Brain microvascular endothelial cell (primary cell): ENCODE results near the gene DDX47.
"Not testable (repeated sequence)": the region's sequence is repeated elsewhere in the genome, so short reads cannot be mapped to it uniquely, and the experiment has no call there.

Experiments used
- DNase-seq: peaks from one replicate; pipeline ENCODE4 v3.0.0-alpha.2; 2020
- H3K27ac ChIP-seq: fragments of 250-450 bp; sonication (Bioruptor Pico); 2 replicates; pipeline ENCODE4 v1.5.1; 2020; ENCODE audit warnings: mild to moderate bottlenecking, moderate library complexity
- H3K27me3 ChIP-seq: fragments of 250-450 bp; sonication (Bioruptor Pico); replicated peaks from 2 replicates; pipeline ENCODE4 v1.5.1; 2020; ENCODE audit warnings: mild to moderate bottlenecking
- H3K36me3 ChIP-seq: fragments of 250-450 bp; sonication (Bioruptor Pico); replicated peaks from 2 replicates; pipeline ENCODE4 v1.5.1; 2020; ENCODE audit warnings: mild to moderate bottlenecking
- H3K4me3 ChIP-seq: 2 replicates; pipeline ENCODE4 v1.5.1; 2011; ENCODE audit warnings: low read depth, mild to moderate bottlenecking, control low read depth, low read length, moderate library complexity
- CTCF ChIP-seq: IDR thresholded peaks from 2 replicates; pipeline ENCODE4 v1.5.1; 2011; ENCODE audit warnings: low read depth, mild to moderate bottlenecking, moderate library complexity, low read length, control low read depth, inconsistent platforms; ENCODE audit errors: missing control alignments
- in situ Hi-C: cut with HindIII; loops from 2 replicates; pipeline ENCODE4 v1.10.0; 2017; ENCODE audit warnings: low sequenced_read_pairs, low pct_ligation_motif_present

Gene DDX47

GRCh38 chr12:12804011-12804410 is 9.1 kb upstream of the DDX47 start:
- H3K27me3 ChIP-seq = no peaks in the 10 kb centered on the region
- no peaks in the 10 kb centered on the region for H3K36me3 ChIP-seq
- no peak for DNase-seq
- H3K4me3 ChIP-seq = no peak overlapping the region
- in situ Hi-C loops = no loop called here
- TF ChIP-seq CTCF = no peak
- peak overlapping the region; percentile 39 for H3K27ac ChIP-seq

GRCh38 chr12:12804432-12804886 is 8.7 kb upstream of the DDX47 start:
- Histone ChIP-seq H3K36me3 (no peaks in the 10 kb centered on the region), H3K27ac (peak overlapping the region; percentile 39), H3K4me3 (no peak overlapping the region), H3K27me3 (no peaks in the 10 kb centered on the region)
- peak; percentile 79 for DNase-seq
- TF ChIP-seq CTCF = no peak
- in situ Hi-C loops = no loop called here

- peak overlapping the region; percentile 93 for H3K27ac ChIP-seq
- no peaks in the 10 kb centered on the region for H3K36me3 ChIP-seq
- no peak overlapping the region for H3K4me3 ChIP-seq
- no peak for DNase-seq
- in situ Hi-C loops = no loop called here
- TF ChIP-seq CTCF = no peak
- no peaks in the 10 kb centered on the region for H3K27me3 ChIP-seq
Observed at GRCh38 chr12:12806784-12807516, 6.2 kb upstream of the DDX47 start.

- H3K36me3 ChIP-seq, in situ Hi-C loops, DNase-seq, H3K4me3 ChIP-seq, H3K27me3 ChIP-seq: not testable (repeated sequence)
- peak overlapping the region; percentile 93 for H3K27ac ChIP-seq
Observed at GRCh38 chr12:12807517-12807903, 5.6 kb upstream of the DDX47 start.

GRCh38 chr12:12807970-12808702 is 5.0 kb upstream of the DDX47 start:
- Histone ChIP-seq H3K27ac (peak overlapping the region; percentile 93), H3K4me3 (peak overlapping the region; percentile 1), H3K27me3 (no peaks in the 10 kb centered on the region), H3K36me3 (no peaks in the 10 kb centered on the region)
- TF ChIP-seq CTCF = no peak
- no peak for DNase-seq
- in situ Hi-C loops = no loop called here

- no peak overlapping the region for H3K27ac ChIP-seq
- TF ChIP-seq CTCF = no peak
- no peak for DNase-seq
- H3K36me3 ChIP-seq = peaks cover 2% of the 10 kb centered on the region
- in situ Hi-C loops = no loop called here
- H3K4me3 ChIP-seq = no peak overlapping the region
- H3K27me3 ChIP-seq = no peaks in the 10 kb centered on the region
Observed at GRCh38 chr12:12810553-12811021, 2.6 kb upstream of the DDX47 start.
